LHCN-M2 (cell line): ENCODE data around the gene LIX1. TPM values are rescaled to one million over a fixed set of nuclear protein-coding genes. Genes with fewer than 3 reads are reported as not detected.
"Not testable (repeated sequence)": the region's sequence is repeated elsewhere in the genome, so short reads cannot be mapped to it uniquely, and the experiment has no call there.

Experiments
- DNase-seq: peaks from one replicate; pipeline ENCODE4 v3.0.0-alpha.2; 2012; ENCODE audit warnings: low read depth
- total RNA-seq: library from RNA; depleted of rRNA; stranded (reverse); fragments of >200 nt; gene quantifications from 2 replicates; pipeline ENCODE4 v1.2.3, GENCODE V29; 2014

Gene LIX1
- total RNA-seq, 1 experiment from 2014 or later = not detected

GRCh38 chr5:97141539-97141938, 872 bp downstream of the LIX1 start:
- DNase-seq = no peak

- DNase-seq = no peak
Measured at GRCh38 chr5:97141031-97141430, 1.4 kb downstream of the LIX1 start.

DNA sequence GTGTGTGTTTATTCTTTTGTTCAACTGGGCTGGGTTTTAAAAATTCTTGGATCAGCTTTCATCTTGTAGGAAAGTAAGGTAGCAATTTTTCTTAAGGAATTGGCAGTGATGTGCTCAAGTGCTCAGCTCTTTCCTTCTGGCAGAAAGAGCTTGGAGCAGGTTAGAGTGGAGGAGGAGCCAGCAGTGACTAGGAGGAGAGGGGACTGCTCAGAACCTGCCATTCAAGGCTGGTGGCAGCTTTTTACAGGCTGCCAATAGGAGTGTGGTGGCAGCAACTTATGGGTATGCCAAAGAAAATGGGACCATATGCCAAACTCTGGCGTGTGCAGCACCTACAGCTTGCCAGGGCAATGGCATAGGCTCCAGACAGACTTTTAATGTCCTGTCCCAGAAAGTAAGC, 2.2 kb downstream of the LIX1 start:
- not testable (repeated sequence) for DNase-seq

GRCh38 chr5:97136475-97136874, 5.9 kb downstream of the LIX1 start:
- DNase-seq = peak; percentile 4

- no peak for DNase-seq
Measured at GRCh38 chr5:97135868-97136267, 6.5 kb downstream of the LIX1 start.

DNA sequence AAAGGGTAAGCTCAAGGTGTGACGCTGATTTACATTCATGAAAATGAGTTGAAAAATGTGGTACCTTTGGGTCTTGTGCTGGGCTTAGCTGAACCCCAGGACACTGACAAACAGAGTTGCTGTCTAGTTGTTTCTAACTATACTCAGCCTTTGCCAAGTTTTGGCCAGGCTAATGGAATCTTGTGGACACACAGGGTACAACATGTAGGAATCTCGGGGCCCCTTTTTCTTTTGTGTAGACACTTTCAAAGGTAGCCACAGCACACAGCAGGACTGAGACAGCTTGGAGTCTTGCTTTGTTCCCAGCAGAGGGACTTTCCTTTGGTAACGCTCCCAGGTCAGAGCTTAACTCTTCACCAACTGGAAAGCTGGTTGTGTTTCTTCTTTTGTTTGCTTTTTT, 7.8 kb downstream of the LIX1 start:
- DNase-seq = no peak

DNA sequence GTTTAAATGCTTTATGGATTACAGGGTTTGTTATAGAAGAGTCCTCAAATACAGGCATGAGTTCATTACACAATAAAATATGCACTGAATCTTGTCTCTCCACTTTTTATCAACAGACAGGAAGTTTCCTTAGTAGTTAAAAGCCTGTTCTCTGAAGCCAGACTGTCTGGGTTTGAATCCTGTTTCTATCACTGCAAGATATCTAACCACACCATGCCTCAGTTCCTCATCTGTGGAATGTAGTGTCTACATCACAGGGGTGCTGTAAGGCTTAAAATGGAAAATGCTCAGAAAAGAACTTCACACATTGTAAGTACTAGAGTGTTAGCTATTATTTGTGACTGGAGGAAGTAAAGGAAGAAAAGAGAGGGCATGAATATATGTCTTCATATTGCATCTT, 9.3 kb downstream of the LIX1 start:
- no peak for DNase-seq

DNA sequence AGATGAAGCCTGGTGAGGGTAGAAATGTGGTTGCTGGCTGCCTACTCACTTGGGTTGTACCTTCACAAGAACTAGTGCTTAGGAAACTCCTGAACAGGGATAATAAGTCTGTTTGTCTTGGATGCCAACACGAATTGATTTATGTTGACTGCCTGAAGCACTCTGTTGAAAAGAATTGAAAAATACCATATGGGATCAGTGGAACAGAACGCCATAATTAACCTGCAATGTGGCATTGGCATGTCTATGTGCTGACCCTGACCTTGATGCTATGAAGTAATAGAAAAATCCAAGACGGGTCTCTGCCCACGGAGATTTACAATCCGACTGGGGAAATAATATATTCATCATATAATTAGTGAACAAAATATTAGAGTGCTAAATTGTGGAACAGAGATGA, 10.5 kb downstream of the LIX1 start:
- no peak for DNase-seq

GRCh38 chr5:97131139-97131710, 11.2 kb downstream of the LIX1 start:
- peak; percentile 27 for DNase-seq

GRCh38 chr5:97127727-97128126, 14.7 kb downstream of the LIX1 start:
- no peak for DNase-seq

GRCh38 chr5:97125125-97125683, 17.2 kb downstream of the LIX1 start:
- no peak for DNase-seq

- DNase-seq = no peak
Measured at GRCh38 chr5:97124335-97124734, 18.1 kb downstream of the LIX1 start.

DNA sequence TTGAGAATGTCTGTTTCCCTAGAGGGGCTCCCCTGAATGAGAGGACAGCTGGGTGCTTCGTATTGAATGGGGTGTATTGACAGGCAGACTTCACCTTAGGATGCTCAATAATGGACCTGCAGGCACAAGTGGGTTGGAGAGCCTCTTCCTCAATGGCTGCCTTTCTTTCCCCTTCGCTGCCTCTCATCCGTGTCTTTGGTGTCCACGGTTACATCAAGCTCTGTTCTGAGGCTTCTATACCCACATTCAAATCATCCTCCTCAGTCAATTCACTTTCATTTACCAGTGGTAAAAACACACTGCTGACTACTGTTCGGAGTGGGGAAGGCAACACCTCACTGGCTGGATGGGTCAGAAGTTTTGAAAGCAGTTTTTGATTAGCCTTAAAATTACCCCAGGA, 20.6 kb downstream of the LIX1 start:
- DNase-seq = no peak

GRCh38 chr5:97120195-97120594, 22.2 kb downstream of the LIX1 start:
- DNase-seq = no peak

DNA sequence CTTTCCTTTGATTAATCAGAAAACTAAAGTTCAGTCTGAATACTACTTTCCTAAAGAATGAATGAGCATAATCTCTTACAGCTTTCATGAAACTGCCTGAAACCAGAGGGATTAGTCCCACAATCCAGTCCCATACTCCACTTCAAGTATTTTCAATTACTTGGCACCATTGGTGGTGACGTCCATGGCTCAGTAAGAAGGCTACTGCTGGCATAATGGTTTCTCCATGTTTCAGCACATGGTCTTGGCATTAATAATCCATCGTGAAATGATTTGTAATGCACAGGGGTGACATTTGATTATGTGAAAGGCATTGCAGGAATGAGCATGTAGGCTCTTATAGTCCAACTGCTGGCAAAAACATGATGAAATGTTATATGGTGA, 23.4 kb downstream of the LIX1 start:
- DNase-seq = no peak

DNA sequence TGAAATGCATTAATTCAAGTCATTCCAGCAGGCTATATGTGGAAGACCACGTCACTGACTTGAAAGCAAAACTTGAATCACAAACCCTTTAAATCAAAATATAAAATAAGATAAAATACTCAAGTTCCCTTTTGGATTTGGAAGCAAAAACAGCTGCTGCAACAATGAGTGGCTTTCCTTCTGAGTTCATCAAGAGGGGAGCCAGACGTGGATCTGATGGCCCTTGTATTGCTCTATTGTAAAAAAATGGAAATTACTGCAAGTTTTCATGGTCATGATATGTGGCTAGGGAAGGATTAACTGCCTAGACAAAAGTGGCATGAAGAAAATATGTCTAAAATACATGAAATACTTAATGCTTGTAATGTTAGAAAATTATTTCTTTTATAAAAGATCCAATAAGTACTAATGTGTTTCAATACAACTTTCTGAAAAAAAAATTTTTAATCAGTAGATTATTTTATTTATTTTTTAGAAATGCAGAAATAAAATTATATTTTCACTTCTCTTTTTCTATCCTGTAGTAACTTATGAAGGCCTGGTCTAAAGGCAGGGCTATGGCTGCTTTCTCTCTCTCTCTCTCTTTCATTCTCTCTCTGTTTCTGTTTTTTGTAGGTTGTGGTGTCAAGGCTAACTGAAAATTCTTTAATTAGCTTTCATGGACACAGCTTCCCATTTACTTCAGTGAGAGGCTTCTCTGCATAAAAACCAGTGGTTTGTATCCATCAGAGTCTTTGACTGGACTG, 24.0 kb downstream of the LIX1 start:
- peak; percentile 5 for DNase-seq

GRCh38 chr5:97115932-97116331, 26.5 kb downstream of the LIX1 start:
- no peak for DNase-seq

GRCh38 chr5:97112230-97112629, 30.2 kb downstream of the LIX1 start:
- no peak for DNase-seq

DNA sequence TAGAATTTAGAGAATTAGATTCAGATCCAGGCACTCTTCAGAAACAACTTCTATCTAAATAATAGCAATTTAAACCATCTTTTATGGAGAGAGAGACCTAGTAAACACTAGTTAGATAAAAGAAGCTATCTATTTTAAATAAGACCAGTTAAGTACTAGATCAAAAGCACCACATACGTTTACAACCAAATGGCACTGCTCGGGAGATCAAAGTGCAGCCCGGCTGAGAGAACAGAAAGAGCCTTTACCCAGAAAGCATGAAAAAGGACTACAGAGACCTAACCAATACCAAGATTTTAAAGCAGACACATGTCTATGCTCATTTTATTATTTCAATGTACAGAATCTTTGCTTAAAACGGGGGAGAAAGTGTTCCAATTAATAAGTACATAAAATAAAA, 30.8 kb downstream of the LIX1 start:
- no peak for DNase-seq

DNA sequence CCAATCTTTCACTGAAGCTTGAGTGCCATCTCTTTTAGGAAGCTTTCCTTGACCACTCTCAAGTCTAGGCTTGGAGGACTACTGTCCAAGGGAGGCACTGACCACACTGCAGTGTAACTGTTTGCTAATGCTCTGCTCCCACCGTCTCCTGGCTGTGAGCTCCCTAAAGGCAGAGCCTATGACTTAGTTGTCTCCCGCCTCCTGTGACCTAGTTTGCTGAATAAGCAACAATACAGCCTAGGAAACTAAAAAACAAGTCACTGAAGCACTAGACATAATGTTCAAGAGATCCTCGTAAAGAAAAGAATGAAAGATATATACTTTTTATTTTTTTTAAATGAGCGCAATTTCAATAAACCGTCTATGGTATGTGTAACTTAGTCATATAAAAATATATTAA, 31.4 kb downstream of the LIX1 start:
- DNase-seq = no peak

- DNase-seq = no peak
Measured at GRCh38 chr5:97107318-97107717, 35.1 kb downstream of the LIX1 start.

DNA sequence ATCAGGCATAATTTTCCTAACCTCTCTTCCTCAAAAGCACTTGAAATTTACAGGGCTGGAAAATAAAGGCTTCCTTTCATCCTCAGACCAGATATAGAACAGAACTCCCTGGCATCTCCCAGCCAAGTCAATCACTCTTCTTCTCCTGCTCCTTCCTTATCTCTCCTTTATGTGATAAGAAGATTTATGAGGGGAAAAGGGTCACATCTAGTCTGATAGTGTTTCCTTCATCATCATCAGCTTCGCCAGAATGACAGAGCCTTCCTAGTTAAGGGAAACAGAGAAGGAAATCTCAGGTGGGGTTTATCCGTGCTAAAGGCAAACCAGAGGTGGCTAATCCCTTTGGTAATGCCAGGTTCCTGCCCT, 36.2 kb downstream of the LIX1 start:
- no peak for DNase-seq

GRCh38 chr5:97105501-97106215, 36.8 kb downstream of the LIX1 start:
- DNase-seq = no peak
